ENCODE data around the gene ATL2. TPM values are rescaled to one million over a fixed set of nuclear protein-coding genes. Genes with fewer than 3 reads are reported as not detected.

Gene ATL2
- total RNA-seq, 1 experiment from 2014 or later: 66.7 TPM

- Histone ChIP-seq H2BK5ac (ENCODE audit: insufficient read length, low read length) (no peak overlapping the region), H3K56ac (ENCODE audit: insufficient read length, low read depth, low read length) (no peak overlapping the region), H2AK5ac (ENCODE audit: insufficient read length, low read length) (no peak overlapping the region), H2BK15ac (ENCODE audit: low read depth, low read length) (no peak overlapping the region), H3K18ac (ENCODE audit: insufficient read length, low read depth, low read length) (peak overlapping the region; percentile 59), H3K14ac (ENCODE audit: insufficient read depth, low read length) (no peak overlapping the region), H3K4me1 (ENCODE audit: insufficient read depth, low read length) (peaks cover 4% of the 10 kb centered on the region; the same call in 1 of the 2 replicates), H3K23me2 (ENCODE audit: insufficient read length, low read depth, low read length, poor library complexity, severe bottlenecking) (no peaks in the 10 kb centered on the region), H2BK120ac (ENCODE audit: low read depth, low read length, poor library complexity, severe bottlenecking) (no peak overlapping the region), H4K5ac (ENCODE audit: insufficient read length, low read depth, low read length) (no peak overlapping the region), H2AFZ (ENCODE audit: low read length) (no peak overlapping the region), H3K27me3 (ENCODE audit: insufficient read depth, low read length) (no peaks in the 10 kb centered on the region), H3K27ac (ENCODE audit: insufficient read length, low read depth, low read length) (no peak overlapping the region), H4K8ac (replicated peaks; ENCODE audit: insufficient read length, low read depth, low read length) (no peak overlapping the region), H3K79me1 (ENCODE audit: insufficient read depth, low read depth, low read length, poor library complexity, severe bottlenecking) (no peaks in the 10 kb centered on the region), H2BK12ac (ENCODE audit: insufficient read length, low read depth, low read length) (peak overlapping the region; percentile 29), H3K79me2 (ENCODE audit: insufficient read depth, low read length) (no peaks in the 10 kb centered on the region), H3T11ph (ENCODE audit: low read length) (peak overlapping the region; percentile 37), H3K9ac (ENCODE audit: extremely low read depth, insufficient read length, low read length) (peak overlapping the region; percentile 2), H3K23ac (ENCODE audit: insufficient read length, low read depth, low read length) (no peak overlapping the region), H2BK20ac (ENCODE audit: low read depth, low read length, poor library complexity, severe bottlenecking) (no peak overlapping the region), H3K9me3 (ENCODE audit: control insufficient read depth, low read depth, low read length) (no peaks in the 10 kb centered on the region), H3K4ac (ENCODE audit: low read depth, low read length) (no peak overlapping the region; the same call in 1 of the 2 replicates), H4K20me1 (ENCODE audit: control insufficient read depth, insufficient read depth, insufficient read length) (no peaks in the 10 kb centered on the region), H4K91ac (ENCODE audit: insufficient read length, low read depth, low read length) (no peak overlapping the region), H3K4me2 (ENCODE audit: insufficient read depth, insufficient read length, low read length) (no peak overlapping the region)
- Mint-ChIP-seq H3K9me3 (peaks cover 33 to 36% of the 10 kb centered on the region in 2 experiments), H3K4me3 (no peak overlapping the region; a peak in 1 of 5 replicates), H3K27me3 (ENCODE audit: low read depth) (peaks cover 1% of the 10 kb centered on the region; the same call in 1 of the 2 replicates), H3K36me3 (ENCODE audit: insufficient read depth in 1 of 3, low read depth in 3 of 3) (peaks cover 13 to 31% (median 21%) of the 10 kb centered on the region in 3 experiments), H3K27ac (peak overlapping the region in 2 of 3 experiments; percentile 72 to 81; a peak in 5 of 7 replicates), H3K4me1 (peaks cover 31 to 44% of the 10 kb centered on the region in 2 experiments)
- TF ChIP-seq CTCF (conservative IDR thresholded peaks at IDR 0.05): no peak
- no CpG with 5 or more reads among the region's 8 CpGs for WGBS (ENCODE audit: extremely low coverage, insufficient read length, low lambda C conversion rate)
- no peak for DNase-seq
Observed at GRCh38 chr2:38406597-38407110, 29.6 kb upstream of the ATL2 start.

Data from H9 (cell line).